ENCODE measurements around the gene SND1.

The SND1 gene

GRCh38 chr7:127632276-127632910, 19.6 kb upstream of the SND1 start:
- TF ChIP-seq CTCF (IDR thresholded peaks at IDR 0.05; ENCODE audit: borderline replicate concordance, control extremely low read depth, extremely low read depth, insufficient read depth, missing control alignments), result no peak
- in situ Hi-C loops (cut with MboI; ENCODE audit: low sequenced_read_pairs, unreplicated experiment), result no loop called here
- no peak for DNase-seq (ENCODE audit: low spot score)

- no peak for DNase-seq (ENCODE audit: low spot score)
- in situ Hi-C loops (cut with MboI; ENCODE audit: low sequenced_read_pairs, unreplicated experiment), result no loop called here
These were observed 16.2 kb upstream of the SND1 start for GRCh38 chr7:127635659-127636285.

GRCh38 chr7:127638197-127638596, 13.8 kb upstream of the SND1 start:
- no peak for DNase-seq (ENCODE audit: low spot score)

More at GRCh38 chr7:127635659-127636285, 16.2 kb upstream of the SND1 start:
- no peak for TF ChIP-seq CTCF (IDR thresholded peaks at IDR 0.05; ENCODE audit: borderline replicate concordance, control extremely low read depth, extremely low read depth, insufficient read depth, missing control alignments)

GRCh38 chr7:127644484-127644883, 7.5 kb upstream of the SND1 start:
- TF ChIP-seq CTCF (IDR thresholded peaks at IDR 0.05; ENCODE audit: borderline replicate concordance, control extremely low read depth, extremely low read depth, insufficient read depth, missing control alignments), result no peak
- DNase-seq (ENCODE audit: low spot score), result no peak
- in situ Hi-C loops (cut with MboI; ENCODE audit: low sequenced_read_pairs, unreplicated experiment), result no loop called here

More at GRCh38 chr7:127638197-127638596, 13.8 kb upstream of the SND1 start:
- in situ Hi-C loops (cut with MboI; ENCODE audit: low sequenced_read_pairs, unreplicated experiment), result no loop called here
- TF ChIP-seq CTCF (IDR thresholded peaks at IDR 0.05; ENCODE audit: borderline replicate concordance, control extremely low read depth, extremely low read depth, insufficient read depth, missing control alignments), result no peak

- in situ Hi-C loops (cut with MboI; ENCODE audit: low sequenced_read_pairs, unreplicated experiment), result no loop called here
- DNase-seq (ENCODE audit: low spot score), result no peak
- no peak for TF ChIP-seq CTCF (IDR thresholded peaks at IDR 0.05; ENCODE audit: borderline replicate concordance, control extremely low read depth, extremely low read depth, insufficient read depth, missing control alignments)
These were observed 4.4 kb upstream of the SND1 start for GRCh38 chr7:127647636-127648035.

- no peak for TF ChIP-seq CTCF (IDR thresholded peaks at IDR 0.05; ENCODE audit: borderline replicate concordance, control extremely low read depth, extremely low read depth, insufficient read depth, missing control alignments)
These were observed 3.0 kb upstream of the SND1 start for GRCh38 chr7:127648986-127649385.

More at GRCh38 chr7:127648986-127649385, 3.0 kb upstream of the SND1 start:
- DNase-seq (ENCODE audit: low spot score), result no peak
- in situ Hi-C loops (cut with MboI; ENCODE audit: low sequenced_read_pairs, unreplicated experiment), result no loop called here

Data from GM13976 (cell line).